Renal cortex interstitium (tissue), 11 donors: ENCODE results near the gene RANGRF. TPM values are rescaled to one million over a fixed set of nuclear protein-coding genes. Genes with fewer than 3 reads are reported as not detected.

ENCODE experiments used
- DNase-seq, 11 donors: peaks; one replicate each; pipeline ENCODE4 v3.0.0-alpha.2; 2013; ENCODE audit warnings: low read depth in 9 of 11, low spot score in 4 of 11; ENCODE audit errors: extremely low read depth in 1 of 11
- polyA plus RNA-seq, 3 donors: library from polyadenylated mRNA; unstranded; fragments of 120-200 nt; gene quantifications; one replicate each; pipeline ENCODE4 v1.2.1, GENCODE V29; 2013; ENCODE audit not compliant: insufficient read length in 3 of 3

RANGRF gene
- polyA plus RNA-seq, 3 donors: 27.2 to 29.8 (median 27.3) TPM

- peak in 5 of 11 donors; percentile 40 to 55 (median 50) for DNase-seq
Observed at GRCh38 chr17:8326511-8327302, 38.2 kb downstream of the RANGRF start.

GRCh38 chr17:8327303-8327649, 38.8 kb downstream of the RANGRF start:
- DNase-seq: no peak

GRCh38 chr17:8332128-8332527, 43.7 kb downstream of the RANGRF start:
- no peak for DNase-seq

- DNase-seq: peak in 1 of 11 donors; percentile 44
Observed at GRCh38 chr17:8332688-8333087, 44.2 kb downstream of the RANGRF start.

GRCh38 chr17:8333281-8333680, 44.8 kb downstream of the RANGRF start:
- DNase-seq: no peak

- DNase-seq: no peak
Observed at GRCh38 chr17:8337802-8338752, 49.6 kb downstream of the RANGRF start.

GRCh38 chr17:8338753-8339140, 50.3 kb downstream of the RANGRF start:
- DNase-seq: no peak

GRCh38 chr17:8339540-8339939, 51.1 kb downstream of the RANGRF start, which contains the start of gene ODF4:
Gene ODF4 (plus strand): TSS chr17:8339840. CDS start chr17:8340052, 212 bp downstream.
- DNase-seq: no peak

Other genes with a start within 250 kb of the RANGRF start
- gene ALOX15B, start 249.6 kb upstream of the RANGRF start, polyA plus RNA-seq: 1 to 10 TPM; 1.0 to 1.3 (median 1.1) TPM
- gene ALOX12B, start 201.0 kb upstream of the RANGRF start, polyA plus RNA-seq: 1 to 10 TPM in 1 of 3 donors, under 1 TPM in 2; 0.66 to 1.5 (median 0.72) TPM
- gene ALOXE3, start 170.2 kb upstream of the RANGRF start, polyA plus RNA-seq: under 1 TPM in 1 of 3 donors, not detected in 2; 0.08 TPM
- gene HES7, start 164.6 kb upstream of the RANGRF start, polyA plus RNA-seq: under 1 TPM in 1 of 3 donors, not detected in 2; 0.17 TPM
- 10 to 100 TPM; 29.0 to 53.9 (median 30.6) TPM for gene PER1, start 136.3 kb upstream of the RANGRF start, polyA plus RNA-seq
- 100 to 1,000 TPM; 107 to 150 (median 110) TPM for gene VAMP2, start 125.7 kb upstream of the RANGRF start, polyA plus RNA-seq
- 10 to 100 TPM; 21.2 to 29.9 (median 28.3) TPM for gene TMEM107, start 112.3 kb upstream of the RANGRF start, polyA plus RNA-seq
- gene BORCS6, start 98.5 kb upstream of the RANGRF start, polyA plus RNA-seq: 1 to 10 TPM; 2.6 to 5.2 (median 4.6) TPM
- 10 to 100 TPM; 34.1 to 44.5 (median 36.2) TPM for gene AURKB, start 78.1 kb upstream of the RANGRF start, polyA plus RNA-seq
- 10 to 100 TPM; 22.6 to 42.1 (median 29.0) TPM for gene CTC1, start 40.6 kb upstream of the RANGRF start, polyA plus RNA-seq
- gene PFAS, start 39.4 kb upstream of the RANGRF start, polyA plus RNA-seq: 10 to 100 TPM; 37.6 to 46.6 (median 41.2) TPM
- gene SLC25A35, start 6.7 kb downstream of the RANGRF start, polyA plus RNA-seq: 1 to 10 TPM; 2.8 to 4.9 (median 3.2) TPM
- 10 to 100 TPM; 16.0 to 18.3 (median 17.7) TPM for gene ARHGEF15, start 21.6 kb downstream of the RANGRF start, polyA plus RNA-seq
- not detected for gene ODF4, start 51.2 kb downstream of the RANGRF start, polyA plus RNA-seq
- 1,000 to 10,000 TPM; 2,237 to 3,232 (median 2,994) TPM for gene RPL26, start 94.5 kb downstream of the RANGRF start, polyA plus RNA-seq
- gene RNF222, start 109.2 kb downstream of the RANGRF start, polyA plus RNA-seq: under 1 TPM in 2 of 3 donors, not detected in 1; 0.07 to 0.20 TPM
- 10 to 100 TPM; 43.8 to 52.8 (median 50.0) TPM for gene NDEL1, start 147.2 kb downstream of the RANGRF start, polyA plus RNA-seq